Measurements from ENCODE around the gene HEXIM1.

Gene HEXIM1

DNA sequence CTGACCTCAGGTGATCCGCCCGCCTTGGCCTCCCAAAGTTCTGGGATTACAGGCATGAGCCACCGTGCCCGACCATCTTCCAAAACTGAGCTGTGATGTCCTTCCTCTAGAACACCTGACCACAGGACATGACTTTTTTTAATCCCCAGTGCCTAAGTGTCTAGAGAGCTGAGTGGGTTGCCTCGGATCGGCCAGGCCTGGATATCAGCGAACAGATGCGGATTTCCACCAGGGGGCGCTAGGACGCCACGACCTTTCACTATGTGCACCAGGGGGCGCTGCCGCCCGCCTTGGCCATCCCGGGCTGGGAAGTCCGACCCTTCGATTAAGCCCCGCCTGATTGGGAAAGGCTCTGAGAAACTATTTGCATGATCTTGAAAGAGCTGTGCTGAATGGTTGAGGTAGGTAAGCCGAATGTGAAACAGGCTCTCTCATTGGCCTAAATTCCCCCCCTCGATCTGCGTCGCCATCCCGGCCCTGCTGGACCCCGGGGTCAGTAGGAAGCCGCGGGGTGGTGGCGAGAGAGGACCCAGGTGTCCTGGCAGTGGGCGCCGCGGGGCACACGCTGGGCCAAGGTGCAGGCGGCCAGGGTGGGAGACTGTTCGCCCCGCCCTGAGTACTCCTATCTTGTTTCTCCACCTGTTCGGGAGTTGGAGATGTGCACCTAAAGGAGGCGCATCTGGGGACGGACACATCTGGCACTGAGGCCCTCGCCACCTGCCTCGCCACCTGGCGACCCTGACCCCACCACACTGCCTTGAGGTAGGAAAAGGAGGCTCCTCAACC is 12.9 kb upstream of the HEXIM1 start, which contains the start of gene ACBD4:
ACBD4 (plus strand) TSS at position 496 of the 786 bp plus-strand sequence. CDS start 458 bp downstream, outside the sequence.
- peak; percentile 99 for DNase-seq (ENCODE audit: low read depth)
- peak within 1 kb of the TSS; percentile 68 for H3K4me3 ChIP-seq (replicated peaks; ENCODE audit: low read depth, low read length)
- TF ChIP-seq, protein P1, sequence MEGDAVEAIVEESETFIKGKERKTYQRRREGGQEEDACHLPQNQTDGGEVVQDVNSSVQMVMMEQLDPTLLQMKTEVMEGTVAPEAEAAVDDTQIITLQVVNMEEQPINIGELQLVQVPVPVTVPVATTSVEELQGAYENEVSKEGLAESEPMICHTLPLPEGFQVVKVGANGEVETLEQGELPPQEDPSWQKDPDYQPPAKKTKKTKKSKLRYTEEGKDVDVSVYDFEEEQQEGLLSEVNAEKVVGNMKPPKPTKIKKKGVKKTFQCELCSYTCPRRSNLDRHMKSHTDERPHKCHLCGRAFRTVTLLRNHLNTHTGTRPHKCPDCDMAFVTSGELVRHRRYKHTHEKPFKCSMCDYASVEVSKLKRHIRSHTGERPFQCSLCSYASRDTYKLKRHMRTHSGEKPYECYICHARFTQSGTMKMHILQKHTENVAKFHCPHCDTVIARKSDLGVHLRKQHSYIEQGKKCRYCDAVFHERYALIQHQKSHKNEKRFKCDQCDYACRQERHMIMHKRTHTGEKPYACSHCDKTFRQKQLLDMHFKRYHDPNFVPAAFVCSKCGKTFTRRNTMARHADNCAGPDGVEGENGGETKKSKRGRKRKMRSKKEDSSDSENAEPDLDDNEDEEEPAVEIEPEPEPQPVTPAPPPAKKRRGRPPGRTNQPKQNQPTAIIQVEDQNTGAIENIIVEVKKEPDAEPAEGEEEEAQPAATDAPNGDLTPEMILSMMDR (IDR thresholded peaks at IDR 0.05; ENCODE audit: low read length, missing control alignments) = no peak

DNA sequence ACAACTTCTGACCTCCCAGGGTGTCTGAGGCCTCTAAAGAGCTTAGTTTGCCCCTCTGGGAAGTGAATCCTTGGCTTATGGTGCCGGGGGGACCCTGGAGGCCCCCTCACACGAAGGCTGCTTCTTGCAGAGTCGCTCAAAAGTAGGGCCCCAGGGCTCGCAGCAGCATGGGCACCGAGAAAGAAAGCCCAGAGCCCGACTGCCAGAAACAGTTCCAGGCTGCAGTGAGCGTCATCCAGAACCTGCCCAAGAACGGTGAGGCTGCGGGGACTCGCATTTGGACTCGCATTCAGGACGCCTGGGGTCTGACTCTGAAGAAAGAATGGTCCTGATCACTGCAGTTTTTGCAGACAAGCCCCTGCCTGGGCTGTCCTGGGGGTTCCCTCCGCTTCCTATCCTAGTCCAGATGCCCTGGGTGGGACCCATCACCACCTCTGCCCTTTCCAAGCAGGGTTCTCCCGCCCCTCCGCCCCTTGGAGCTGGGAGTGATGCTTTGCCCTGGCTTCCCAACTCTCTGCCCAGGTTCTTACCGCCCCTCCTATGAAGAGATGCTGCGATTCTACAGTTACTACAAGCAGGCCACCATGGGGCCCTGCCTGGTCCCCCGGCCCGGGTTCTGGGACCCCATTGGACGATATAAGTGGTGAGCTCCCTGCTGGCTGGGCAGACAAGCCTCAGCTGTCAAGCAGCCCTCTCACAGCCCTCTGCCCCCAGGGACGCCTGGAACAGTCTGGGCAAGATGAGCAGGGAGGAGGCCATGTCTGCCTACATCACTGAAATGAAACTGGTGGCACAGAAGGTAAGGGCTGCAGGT is 12.1 kb upstream of the HEXIM1 start:
- peak overlapping the region; percentile 68 for H3K4me3 ChIP-seq (replicated peaks; ENCODE audit: low read depth, low read length)
- no peak for DNase-seq (ENCODE audit: low read depth)
- TF ChIP-seq, protein P1 (IDR thresholded peaks at IDR 0.05; ENCODE audit: low read length, missing control alignments) = no peak

DNA sequence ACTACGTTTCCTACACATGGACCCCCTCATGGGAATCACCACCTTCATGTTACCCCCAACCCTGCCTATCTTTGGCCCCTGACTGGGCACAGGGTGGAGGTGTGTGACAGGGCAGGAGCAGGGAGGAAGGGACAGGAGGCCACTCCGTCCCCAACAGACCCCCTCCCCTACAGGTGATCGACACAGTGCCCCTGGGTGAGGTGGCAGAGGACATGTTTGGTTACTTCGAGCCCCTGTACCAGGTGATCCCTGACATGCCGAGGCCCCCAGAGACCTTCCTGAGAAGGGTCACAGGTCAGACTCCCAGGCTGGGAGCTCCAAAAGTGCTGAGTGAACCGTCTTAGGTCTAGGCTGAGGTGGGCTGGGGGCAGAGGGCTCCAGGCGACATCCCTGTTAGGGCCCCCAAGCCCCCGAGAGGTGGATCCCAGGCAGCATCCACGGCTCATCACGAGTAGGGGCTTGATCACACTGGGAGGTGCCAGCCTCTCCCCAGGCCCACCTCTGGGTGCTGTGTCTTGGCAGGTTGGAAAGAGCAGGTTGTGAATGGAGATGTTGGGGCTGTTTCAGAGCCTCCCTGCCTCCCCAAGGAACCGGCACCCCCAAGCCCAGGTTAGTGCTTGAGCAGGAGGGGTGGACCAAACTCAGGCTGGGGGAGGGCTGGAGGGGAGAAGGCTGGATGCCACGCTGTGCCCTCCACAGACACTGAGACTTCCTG is 11.3 kb upstream of the HEXIM1 start:
- H3K4me3 ChIP-seq (replicated peaks; ENCODE audit: low read depth, low read length) = no peak overlapping the region
- TF ChIP-seq, protein P1 (IDR thresholded peaks at IDR 0.05; ENCODE audit: low read length, missing control alignments) = no peak
- no peak for DNase-seq (ENCODE audit: low read depth)

DNA sequence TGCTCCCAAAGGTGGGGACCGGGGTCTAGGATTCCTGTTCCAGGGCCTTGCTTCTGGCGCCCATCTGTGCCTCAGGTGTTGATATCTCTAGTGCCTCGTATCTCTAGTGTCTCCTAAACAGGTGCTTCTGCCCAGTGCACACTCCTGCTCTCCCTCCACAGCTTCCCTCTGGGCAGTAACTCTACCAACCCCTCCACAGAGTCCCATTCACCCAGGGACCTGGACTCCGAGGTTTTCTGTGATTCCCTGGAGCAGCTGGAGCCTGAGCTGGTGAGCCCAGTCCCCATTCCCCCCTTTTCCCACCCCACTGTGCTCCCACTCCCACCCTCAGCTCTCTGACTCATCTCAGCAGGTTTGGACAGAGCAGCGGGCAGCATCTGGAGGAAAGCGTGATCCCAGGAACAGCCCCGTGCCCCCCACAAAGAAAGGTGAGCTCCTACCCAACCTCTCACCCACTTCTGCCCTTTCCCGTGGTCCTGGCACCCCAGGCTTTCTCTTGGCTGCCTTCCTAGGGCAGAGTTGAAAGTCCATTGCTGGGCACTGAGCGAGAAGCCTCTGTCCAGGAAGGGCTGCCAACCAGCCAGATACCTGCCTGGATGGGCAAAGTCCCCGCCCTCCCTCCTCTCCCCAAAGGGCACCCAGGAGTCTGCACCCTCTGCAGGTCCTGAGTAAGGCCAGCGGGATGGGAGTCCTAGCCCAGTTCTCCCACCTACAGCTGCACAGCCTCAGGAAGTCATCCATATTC is 10.5 kb upstream of the HEXIM1 start:
- TF ChIP-seq, protein P1 (IDR thresholded peaks at IDR 0.05; ENCODE audit: low read length, missing control alignments) = no peak
- no peak overlapping the region for H3K4me3 ChIP-seq (replicated peaks; ENCODE audit: low read depth, low read length)
- DNase-seq (ENCODE audit: low read depth) = no peak

DNA sequence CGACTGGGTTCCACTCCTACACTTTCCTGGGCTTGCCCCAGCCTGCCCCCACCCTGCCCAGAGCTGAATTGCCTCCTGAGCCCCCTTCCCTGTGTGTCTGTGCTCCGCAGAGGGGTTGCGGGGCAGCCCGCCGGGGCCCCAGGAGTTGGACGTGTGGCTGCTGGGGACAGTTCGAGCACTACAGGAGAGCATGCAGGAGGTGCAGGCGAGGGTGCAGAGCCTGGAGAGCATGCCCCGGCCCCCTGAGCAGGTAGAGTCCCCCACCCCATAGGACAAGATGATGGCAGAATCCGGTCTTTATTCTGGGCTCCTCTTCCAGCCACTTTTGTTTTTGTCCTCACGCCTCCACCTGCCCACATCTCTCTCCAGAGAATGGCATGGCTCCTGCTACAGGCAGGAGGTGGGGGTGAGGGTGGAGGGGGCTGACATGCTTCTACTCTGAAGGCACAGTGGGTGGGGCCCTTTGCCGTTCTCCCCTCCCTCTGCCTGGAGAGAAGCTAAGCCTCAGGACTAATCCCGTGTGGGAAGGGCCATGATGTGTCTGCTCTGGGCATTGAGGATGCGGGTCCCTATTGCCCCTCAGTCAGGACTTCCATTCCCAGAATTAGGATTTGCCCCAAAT is 9.3 kb upstream of the HEXIM1 start:
- no peak for DNase-seq (ENCODE audit: low read depth)

More for the DNA sequence above, 9.3 kb upstream of the HEXIM1 start:
- TF ChIP-seq, protein P1 (IDR thresholded peaks at IDR 0.05; ENCODE audit: low read length, missing control alignments) = no peak
- no peak overlapping the region for H3K4me3 ChIP-seq (replicated peaks; ENCODE audit: low read depth, low read length)

All from fibroblast of pulmonary artery (primary cell).